Measurements from ENCODE around the gene EPHB1.

DNA sequence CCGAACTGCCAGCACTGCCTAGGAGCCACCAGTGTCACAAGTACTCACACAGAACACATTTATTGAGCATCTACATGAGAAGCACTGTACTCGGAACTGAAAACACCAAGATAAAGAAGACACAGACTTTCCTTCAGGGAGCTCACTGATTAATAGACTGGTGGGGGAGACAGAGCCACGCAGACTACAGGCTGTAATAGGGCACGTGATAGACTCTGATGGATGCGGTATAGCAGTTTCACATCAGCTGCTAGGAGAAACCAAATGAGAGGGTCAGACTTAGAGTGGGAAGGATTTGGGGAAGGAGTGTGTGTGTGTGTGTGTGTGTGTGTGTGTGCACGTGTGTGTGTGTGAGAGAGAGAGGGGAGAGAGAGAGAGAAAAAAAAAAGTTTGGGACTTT lies 12.1 kb downstream of the EPHB1 start:
- TF ChIP-seq, protein P1, sequence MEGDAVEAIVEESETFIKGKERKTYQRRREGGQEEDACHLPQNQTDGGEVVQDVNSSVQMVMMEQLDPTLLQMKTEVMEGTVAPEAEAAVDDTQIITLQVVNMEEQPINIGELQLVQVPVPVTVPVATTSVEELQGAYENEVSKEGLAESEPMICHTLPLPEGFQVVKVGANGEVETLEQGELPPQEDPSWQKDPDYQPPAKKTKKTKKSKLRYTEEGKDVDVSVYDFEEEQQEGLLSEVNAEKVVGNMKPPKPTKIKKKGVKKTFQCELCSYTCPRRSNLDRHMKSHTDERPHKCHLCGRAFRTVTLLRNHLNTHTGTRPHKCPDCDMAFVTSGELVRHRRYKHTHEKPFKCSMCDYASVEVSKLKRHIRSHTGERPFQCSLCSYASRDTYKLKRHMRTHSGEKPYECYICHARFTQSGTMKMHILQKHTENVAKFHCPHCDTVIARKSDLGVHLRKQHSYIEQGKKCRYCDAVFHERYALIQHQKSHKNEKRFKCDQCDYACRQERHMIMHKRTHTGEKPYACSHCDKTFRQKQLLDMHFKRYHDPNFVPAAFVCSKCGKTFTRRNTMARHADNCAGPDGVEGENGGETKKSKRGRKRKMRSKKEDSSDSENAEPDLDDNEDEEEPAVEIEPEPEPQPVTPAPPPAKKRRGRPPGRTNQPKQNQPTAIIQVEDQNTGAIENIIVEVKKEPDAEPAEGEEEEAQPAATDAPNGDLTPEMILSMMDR (IDR thresholded peaks at IDR 0.05 in 4 of 5, conservative IDR thresholded peaks at IDR 0.05 in 1 of 5), result no peak
- no peak for TF ChIP-seq POLR2A (IDR thresholded peaks at IDR 0.05)
